Astrocyte (in vitro differentiated cells and primary cell): ENCODE results near the gene ZNF681. TPM values are rescaled to one million over a fixed set of nuclear protein-coding genes. Genes with fewer than 3 reads are reported as not detected.

Source experiments
- DNase-seq: peaks from one replicate; pipeline ENCODE4 v3.0.0-alpha.2; 2010; ENCODE audit warnings: low read depth
- FAIRE-seq: peaks from 2 replicates; lab custom pipeline; 2011; peaks lifted over from hg19 to GRCh38; lab: Jason Lieb, UNC
- H2AFZ ChIP-seq: 2 replicates; pipeline ENCODE4 v1.6.0; 2012; ENCODE audit warnings: low read depth, low read length, inconsistent platforms
- H3K27ac ChIP-seq: 2 replicates; pipeline ENCODE4 v1.5.1; 2011; ENCODE audit warnings: low read depth, low read length, inconsistent platforms
- H3K27me3 ChIP-seq: 2 replicates; pipeline ENCODE4 v1.6.0; 2011; ENCODE audit warnings: low read length, inconsistent platforms; ENCODE audit not compliant: insufficient read depth
- H3K36me3 ChIP-seq: 2 replicates; pipeline ENCODE4 v1.5.1; 2011; ENCODE audit warnings: low read length, inconsistent platforms; ENCODE audit not compliant: insufficient read depth
- H3K4me1 ChIP-seq: 2 replicates; pipeline ENCODE4 v1.5.1; 2011; ENCODE audit warnings: low read length, inconsistent platforms; ENCODE audit not compliant: insufficient read depth
- H3K4me2 ChIP-seq: 2 replicates; pipeline ENCODE4 v1.6.0; 2012; ENCODE audit warnings: low read length, inconsistent platforms
- H3K4me3 ChIP-seq: 2 replicates; pipeline ENCODE4 v1.5.1; 2011; ENCODE audit warnings: low read depth, mild to moderate bottlenecking, low read length, inconsistent platforms; ENCODE audit not compliant: insufficient read depth
- H3K79me2 ChIP-seq: 2 replicates; pipeline ENCODE4 v1.6.0; 2012; ENCODE audit warnings: mild to moderate bottlenecking, low read length, inconsistent platforms; ENCODE audit not compliant: insufficient read depth
- H3K9ac ChIP-seq: 2 replicates; pipeline ENCODE4 v1.6.0; 2012; ENCODE audit warnings: mild to moderate bottlenecking, low read length, inconsistent platforms
- H3K9me3 ChIP-seq: 2 replicates; pipeline ENCODE4 v1.5.1; 2012; ENCODE audit warnings: low read depth, mild to moderate bottlenecking, low read length, inconsistent platforms; ENCODE audit not compliant: insufficient read depth
- H4K20me1 ChIP-seq: 2 replicates; pipeline ENCODE4 v1.6.0; 2012; ENCODE audit warnings: low read length, inconsistent platforms; ENCODE audit not compliant: insufficient read depth
- H3K27ac Mint-ChIP-seq: one replicate; pipeline ENCODE4 v1.8.0; 2021; ENCODE audit warnings: mild to moderate bottlenecking, mixed read lengths; ENCODE audit not compliant: unreplicated experiment
- H3K27me3 Mint-ChIP-seq: one replicate; pipeline ENCODE4 v1.8.0; 2021; ENCODE audit warnings: low read depth, mixed read lengths; ENCODE audit not compliant: unreplicated experiment
- H3K36me3 Mint-ChIP-seq: one replicate; pipeline ENCODE4 v1.8.0; 2021; ENCODE audit warnings: low read depth, mixed read lengths; ENCODE audit not compliant: unreplicated experiment
- H3K4me1 Mint-ChIP-seq: one replicate; pipeline ENCODE4 v1.8.0; 2021; ENCODE audit warnings: low read depth, mixed read lengths; ENCODE audit not compliant: unreplicated experiment
- H3K4me3 Mint-ChIP-seq: one replicate; pipeline ENCODE4 v1.8.0; 2021; ENCODE audit warnings: mild to moderate bottlenecking, moderate library complexity, mixed read lengths; ENCODE audit not compliant: unreplicated experiment
- H3K9me3 Mint-ChIP-seq: one replicate; pipeline ENCODE4 v1.8.0; 2021; ENCODE audit warnings: mild to moderate bottlenecking, mixed read lengths; ENCODE audit not compliant: unreplicated experiment
- EZH2 ChIP-seq: IDR thresholded peaks from 2 replicates; pipeline ENCODE4 v1.6.1; 2012; ENCODE audit warnings: mild to moderate bottlenecking, low read length, inconsistent platforms; ENCODE audit not compliant: insufficient read depth
- total RNA-seq: library from RNA; stranded (reverse); gene quantifications from 2 replicates; pipeline ENCODE4 v1.2.1, GENCODE V29; 2021
- TF ChIP-seq, protein P1 (sequence below): IDR thresholded peaks from 2 replicates; pipeline ENCODE4 v1.5.1; 2011; ENCODE audit warnings: low read depth, mild to moderate bottlenecking, inconsistent platforms, low read length, moderate library complexity; ENCODE audit not compliant: insufficient read depth

Gene ZNF681
- total RNA-seq, 1 donor from 2014 or later: 3.1 TPM

DNA sequence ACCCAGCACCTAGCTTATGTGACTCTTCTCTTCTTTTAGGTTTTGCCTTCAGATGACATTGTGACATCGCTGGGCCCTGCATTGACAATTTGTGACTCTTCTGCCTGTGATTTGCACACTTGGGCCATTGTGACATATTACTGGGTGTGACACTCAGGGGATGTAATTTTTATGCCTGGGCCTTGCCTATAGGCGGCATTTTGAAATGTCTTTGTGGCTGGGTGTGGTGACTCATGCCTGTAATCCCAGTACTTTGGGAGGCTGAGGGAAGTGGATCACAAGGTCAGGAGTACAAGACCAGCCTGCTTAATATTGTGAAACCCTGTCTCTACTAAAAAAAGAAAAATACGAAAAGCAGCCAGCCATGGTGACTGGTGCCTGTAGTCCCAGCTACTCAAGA lies 28.4 kb upstream of the ZNF681 start:
- Histone ChIP-seq H3K79me2 (no peaks in the 10 kb centered on the region), H3K9me3 (no peaks in the 10 kb centered on the region), H3K9ac (no peak overlapping the region), H3K36me3 (no peaks in the 10 kb centered on the region), H4K20me1 (no peaks in the 10 kb centered on the region), H3K4me1 (no peaks in the 10 kb centered on the region), H3K4me3 (no peak overlapping the region), H3K4me2 (no peak overlapping the region), H3K27me3 (no peaks in the 10 kb centered on the region), H2AFZ (no peak overlapping the region), H3K27ac (no peak overlapping the region)
- no peak for TF ChIP-seq EZH2
- TF ChIP-seq, protein P1, sequence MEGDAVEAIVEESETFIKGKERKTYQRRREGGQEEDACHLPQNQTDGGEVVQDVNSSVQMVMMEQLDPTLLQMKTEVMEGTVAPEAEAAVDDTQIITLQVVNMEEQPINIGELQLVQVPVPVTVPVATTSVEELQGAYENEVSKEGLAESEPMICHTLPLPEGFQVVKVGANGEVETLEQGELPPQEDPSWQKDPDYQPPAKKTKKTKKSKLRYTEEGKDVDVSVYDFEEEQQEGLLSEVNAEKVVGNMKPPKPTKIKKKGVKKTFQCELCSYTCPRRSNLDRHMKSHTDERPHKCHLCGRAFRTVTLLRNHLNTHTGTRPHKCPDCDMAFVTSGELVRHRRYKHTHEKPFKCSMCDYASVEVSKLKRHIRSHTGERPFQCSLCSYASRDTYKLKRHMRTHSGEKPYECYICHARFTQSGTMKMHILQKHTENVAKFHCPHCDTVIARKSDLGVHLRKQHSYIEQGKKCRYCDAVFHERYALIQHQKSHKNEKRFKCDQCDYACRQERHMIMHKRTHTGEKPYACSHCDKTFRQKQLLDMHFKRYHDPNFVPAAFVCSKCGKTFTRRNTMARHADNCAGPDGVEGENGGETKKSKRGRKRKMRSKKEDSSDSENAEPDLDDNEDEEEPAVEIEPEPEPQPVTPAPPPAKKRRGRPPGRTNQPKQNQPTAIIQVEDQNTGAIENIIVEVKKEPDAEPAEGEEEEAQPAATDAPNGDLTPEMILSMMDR: no peak
- DNase-seq: no peak
- no peak overlapping the region for H3K27ac Mint-ChIP-seq
- peaks cover 25% of the 10 kb centered on the region for H3K36me3 Mint-ChIP-seq
- FAIRE-seq: no peak
- no peaks in the 10 kb centered on the region for H3K27me3 Mint-ChIP-seq
- no peaks in the 10 kb centered on the region for H3K4me1 Mint-ChIP-seq
- H3K9me3 Mint-ChIP-seq: peaks cover 9% of the 10 kb centered on the region
- no peak overlapping the region for H3K4me3 Mint-ChIP-seq

- DNase-seq (no peak), FAIRE-seq (no peak)
- H3K27ac ChIP-seq: no peak overlapping the region
- H3K9me3 Mint-ChIP-seq: peaks cover 12% of the 10 kb centered on the region
- H3K27me3 ChIP-seq: no peaks in the 10 kb centered on the region
- no peaks in the 10 kb centered on the region for H3K79me2 ChIP-seq
- peaks cover 29% of the 10 kb centered on the region for H3K36me3 Mint-ChIP-seq
- H3K4me1 Mint-ChIP-seq: no peaks in the 10 kb centered on the region
- H3K4me1 ChIP-seq: no peaks in the 10 kb centered on the region
- no peak overlapping the region for H3K27ac Mint-ChIP-seq
- no peak overlapping the region for H3K9ac ChIP-seq
- no peaks in the 10 kb centered on the region for H4K20me1 ChIP-seq
- TF ChIP-seq EZH2: no peak
- TF ChIP-seq, protein P1: no peak
- H3K4me2 ChIP-seq: no peak overlapping the region
- H3K27me3 Mint-ChIP-seq: no peaks in the 10 kb centered on the region
- no peaks in the 10 kb centered on the region for H3K9me3 ChIP-seq
- H3K4me3 ChIP-seq: no peak overlapping the region
- no peak overlapping the region for H2AFZ ChIP-seq
- H3K4me3 Mint-ChIP-seq: no peak overlapping the region
- no peaks in the 10 kb centered on the region for H3K36me3 ChIP-seq
Observed at GRCh38 chr19:23785982-23786381, 27.3 kb upstream of the ZNF681 start.

DNA sequence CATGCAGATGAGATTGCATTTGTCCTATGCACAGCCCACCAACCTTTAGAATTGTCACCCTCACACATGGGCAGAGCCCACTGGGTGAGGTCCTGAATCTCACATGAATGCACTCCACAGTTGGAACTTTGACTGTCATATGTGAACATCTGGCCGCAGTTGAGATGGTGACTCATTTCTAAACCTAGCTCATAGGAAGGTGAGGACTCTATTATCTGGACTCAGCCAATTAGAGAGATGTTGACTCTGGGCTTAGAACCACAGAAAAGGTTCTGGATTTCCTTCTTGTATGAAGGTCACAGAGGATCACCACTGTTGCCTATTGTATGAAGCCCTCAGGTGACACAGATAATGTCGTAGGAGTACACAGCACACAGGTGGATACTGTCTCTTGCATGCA lies 25.6 kb upstream of the ZNF681 start:
- DNase-seq: no peak

More for the DNA sequence above, 25.6 kb upstream of the ZNF681 start:
- no peaks in the 10 kb centered on the region for H3K27me3 ChIP-seq
- H3K4me1 Mint-ChIP-seq: no peaks in the 10 kb centered on the region
- H3K9me3 ChIP-seq: no peaks in the 10 kb centered on the region
- no peaks in the 10 kb centered on the region for H4K20me1 ChIP-seq
- H3K9me3 Mint-ChIP-seq: peaks cover 15% of the 10 kb centered on the region
- H3K9ac ChIP-seq: no peak overlapping the region
- H3K4me1 ChIP-seq: no peaks in the 10 kb centered on the region
- no peak for FAIRE-seq
- no peak overlapping the region for H3K4me2 ChIP-seq
- no peaks in the 10 kb centered on the region for H3K27me3 Mint-ChIP-seq
- no peak overlapping the region for H3K27ac Mint-ChIP-seq
- H3K4me3 Mint-ChIP-seq: no peak overlapping the region
- peaks cover 40% of the 10 kb centered on the region for H3K36me3 Mint-ChIP-seq
- no peak overlapping the region for H3K4me3 ChIP-seq
- H3K36me3 ChIP-seq: no peaks in the 10 kb centered on the region
- H2AFZ ChIP-seq: no peak overlapping the region
- H3K27ac ChIP-seq: no peak overlapping the region
- TF ChIP-seq, protein P1: no peak
- no peak for TF ChIP-seq EZH2
- H3K79me2 ChIP-seq: no peaks in the 10 kb centered on the region
